ENCODE data around the gene DRC3. TPM values are rescaled to one million over a fixed set of nuclear protein-coding genes. Genes with fewer than 3 reads are reported as not detected.

The DRC3 gene
- total and polyA plus RNA-seq, 10 of the 15 experiments (the other 5 are each of a cell fraction or from before 2014, with no cell fraction given) = 0.18 to 2.3 (median 0.60) TPM; not detected in 3

GRCh38 chr17:18038149-18038850, 65.6 kb downstream of the DRC3 start:
- in situ Hi-C loops (cut with MboI) (no loop called here), intact Hi-C loops (cut with micrococcal nuclease; ENCODE audit: unreplicated experiment) (loop anchor here (5.0 kb wide), 2 partner anchors 81 to 216 kb away; no protein-coding TSS in a partner anchor)
- DNase-seq (ENCODE audit: low read depth, low spot score) (no peak), ATAC-seq (peak; percentile 26), FAIRE-seq (no peak)
- Histone ChIP-seq H3K4me3 (peak overlapping the region; percentile 80), H3K9me3 (replicated peaks; ENCODE audit: control insufficient read depth, insufficient read depth, low read length) (no peaks in the 10 kb centered on the region), H3K27me3 (replicated peaks in 1 of 2; ENCODE audit: control insufficient read depth in 2 of 2, insufficient read depth in 2 of 2, low read length in 1 of 2) (no peaks in the 10 kb centered on the region), H3K27ac (ENCODE audit: control insufficient read depth, insufficient read depth) (peak overlapping the region; percentile 60), H4K20me1 (ENCODE audit: control insufficient read depth, insufficient read depth) (no peaks in the 10 kb centered on the region), H3K4me2 (ENCODE audit: control insufficient read depth, insufficient read depth) (peak overlapping the region; percentile 93), H3K4me1 (ENCODE audit: control insufficient read depth, insufficient read depth, low read length) (peaks cover 18% of the 10 kb centered on the region), H3K9ac (ENCODE audit: control insufficient read depth, insufficient read depth, low read length) (peak overlapping the region; percentile 65), H3K79me2 (ENCODE audit: control insufficient read depth, insufficient read depth, low read length) (peaks cover 26% of the 10 kb centered on the region), H2AFZ (ENCODE audit: control insufficient read depth, low read depth, low read length) (peak overlapping the region; percentile 63), H3K36me3 (ENCODE audit: control insufficient read depth in 2 of 2, insufficient read depth in 2 of 2, low read length in 1 of 2) (no peaks in the 10 kb centered on the region)
- WGBS (ENCODE audit: insufficient coverage, insufficient replicate concordance, low lambda C conversion rate, missing lambda C conversion rate) = under 1% methylated on average over 13 of the region's 13 CpGs
- ChIA-PET POLR2A (interaction anchor here (0.5 to 1.9 kb wide), 3 partner anchors 66 to 1162 kb away, joined by 3 to 6 read pairs (median 3); partner anchors contain the start of genes DRC3 and TOM1L2), RAD21 (ENCODE audit: unreplicated experiment) (interaction anchor here (1.3 to 1.4 kb wide), 2 partner anchors 66 to 79 kb away, joined by 3 read pairs; partner anchors contain the start of genes DRC3 and TOM1L2), CTCF (interaction anchor here (0.7 to 2.4 kb wide), 6 partner anchors 52 to 346 kb away, joined by 3 to 7 read pairs (median 4); partner anchors contain the start of genes DRC3 and TOM1L2), SMC1A (ENCODE audit: uncharacterized antibody, unreplicated experiment) (interaction anchor here (0.9 to 1.0 kb wide), 2 partner anchors 11 to 79 kb away, joined by 3 to 4 read pairs; no protein-coding TSS in a partner anchor)
- TF ChIP-seq RAD21 (IDR thresholded peaks at IDR 0.05; ENCODE audit: insufficient read depth, low read depth, low read length) (no peak), RCOR1 (conservative IDR thresholded peaks at IDR 0.05; ENCODE audit: low read depth, low read length) (no peak), ZNF274 (IDR thresholded peaks at IDR 0.05; ENCODE audit: insufficient read depth, insufficient read length) (no peak), MXI1 (IDR thresholded peaks at IDR 0.05; ENCODE audit: low read depth, low read length) (0 out of 2 replicates have a peak, but pooled peaks have one; percentile 48), EP300 (IDR thresholded peaks at IDR 0.05; ENCODE audit: borderline replicate concordance in 1 of 2, control insufficient read depth in 1 of 2, low read depth in 2 of 2, low read length in 2 of 2) (no peak), BCL3 (IDR thresholded peaks at IDR 0.05; ENCODE audit: borderline replicate concordance, insufficient read depth, low read depth, low read length, poor library complexity, severe bottlenecking) (peak; percentile 73), MTA2 (IDR thresholded peaks at IDR 0.05; ENCODE audit: low read depth) (peak; percentile 40), DPF2 (IDR thresholded peaks at IDR 0.05) (peak; percentile 20; the same call in 1 of the 2 replicates), RUNX3 (IDR thresholded peaks at IDR 0.05; ENCODE audit: low read length) (peak; percentile 35), ELK1 (IDR thresholded peaks at IDR 0.05; ENCODE audit: low read depth, low read length) (no peak)
- TF ChIP-seq, protein P1, sequence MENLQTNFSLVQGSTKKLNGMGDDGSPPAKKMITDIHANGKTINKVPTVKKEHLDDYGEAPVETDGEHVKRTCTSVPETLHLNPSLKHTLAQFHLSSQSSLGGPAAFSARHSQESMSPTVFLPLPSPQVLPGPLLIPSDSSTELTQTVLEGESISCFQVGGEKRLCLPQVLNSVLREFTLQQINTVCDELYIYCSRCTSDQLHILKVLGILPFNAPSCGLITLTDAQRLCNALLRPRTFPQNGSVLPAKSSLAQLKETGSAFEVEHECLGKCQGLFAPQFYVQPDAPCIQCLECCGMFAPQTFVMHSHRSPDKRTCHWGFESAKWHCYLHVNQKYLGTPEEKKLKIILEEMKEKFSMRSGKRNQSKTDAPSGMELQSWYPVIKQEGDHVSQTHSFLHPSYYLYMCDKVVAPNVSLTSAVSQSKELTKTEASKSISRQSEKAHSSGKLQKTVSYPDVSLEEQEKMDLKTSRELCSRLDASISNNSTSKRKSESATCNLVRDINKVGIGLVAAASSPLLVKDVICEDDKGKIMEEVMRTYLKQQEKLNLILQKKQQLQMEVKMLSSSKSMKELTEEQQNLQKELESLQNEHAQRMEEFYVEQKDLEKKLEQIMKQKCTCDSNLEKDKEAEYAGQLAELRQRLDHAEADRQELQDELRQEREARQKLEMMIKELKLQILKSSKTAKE (IDR thresholded peaks at IDR 0.05; ENCODE audit: low read depth, poor library complexity, severe bottlenecking) = peak; percentile 55
- TF ChIP-seq, protein P2, sequence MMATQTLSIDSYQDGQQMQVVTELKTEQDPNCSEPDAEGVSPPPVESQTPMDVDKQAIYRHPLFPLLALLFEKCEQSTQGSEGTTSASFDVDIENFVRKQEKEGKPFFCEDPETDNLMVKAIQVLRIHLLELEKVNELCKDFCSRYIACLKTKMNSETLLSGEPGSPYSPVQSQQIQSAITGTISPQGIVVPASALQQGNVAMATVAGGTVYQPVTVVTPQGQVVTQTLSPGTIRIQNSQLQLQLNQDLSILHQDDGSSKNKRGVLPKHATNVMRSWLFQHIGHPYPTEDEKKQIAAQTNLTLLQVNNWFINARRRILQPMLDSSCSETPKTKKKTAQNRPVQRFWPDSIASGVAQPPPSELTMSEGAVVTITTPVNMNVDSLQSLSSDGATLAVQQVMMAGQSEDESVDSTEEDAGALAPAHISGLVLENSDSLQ (IDR thresholded peaks at IDR 0.05) = peak; percentile 3; the same call in 1 of the 2 replicates
- BruUV-seq (replicated peaks) = TSS peak; percentile 64
